Activated naive CD8-positive, alpha-beta T cell treated with anti-CD3 and anti-CD28 coated beads, Interleukin-2, amount 10 ng/mL, durations not matched to agents 7 days and 5 days (primary cell): ENCODE measurements around the gene VWA2. TPM values are rescaled to one million over a fixed set of nuclear protein-coding genes. Genes with fewer than 3 reads are reported as not detected.

Source experiments
- total RNA-seq, 2 experiments: library from RNA; stranded (reverse); gene quantifications; one replicate each; pipeline ENCODE4 v1.2.3, GENCODE V29; 2021

VWA2 gene
- total RNA-seq, 2 experiments from 2014 or later, result not detected

Other genes starting within 250 kb of the VWA2 start
- 1 to 10 TPM in 1 of 2 experiments, under 1 TPM in 1; 0.91 to 1.0 TPM for gene ADRB1, start 195.4 kb upstream of the VWA2 start, total RNA-seq
- gene CCDC186, start 65.1 kb upstream of the VWA2 start, total RNA-seq, result 10 to 100 TPM; 23.1 to 25.7 TPM
- gene TDRD1, start 59.9 kb upstream of the VWA2 start, total RNA-seq, result under 1 TPM; 0.08 to 0.20 TPM
- 1 to 10 TPM; 3.8 to 5.0 TPM for gene AFAP1L2, start 165.2 kb downstream of the VWA2 start, total RNA-seq